DOHH2 (cell line): Measurements from ENCODE around the gene OR10A6.

ENCODE experiments used
- CTCF ChIP-seq: fragments of 200-600 bp; sonication (generic); IDR thresholded peaks from one replicate; pipeline ENCODE4 v1.5.1; 2014; ENCODE audit warnings: antibody characterized with exemption, mild to moderate bottlenecking, low read depth, low read length; ENCODE audit not compliant: poor library complexity, severe bottlenecking
- EZH2phosphoT487 ChIP-seq: fragments of 200-600 bp; sonication (generic); IDR thresholded peaks from 2 replicates; pipeline ENCODE4 v1.6.1; 2017; ENCODE audit warnings: borderline replicate concordance, mild to moderate bottlenecking, antibody characterized with exemption, low read length, moderate library complexity, mixed read lengths

- TF ChIP-seq CTCF (no peak), EZH2phosphoT487 (no peak)
Measured at GRCh38 chr11:7899418-7899817, 31.6 kb downstream of the OR10A6 start.
